Caki2 (cell line): Measurements from ENCODE around the gene MYBPC3. TPM values are rescaled to one million over a fixed set of nuclear protein-coding genes. Genes with fewer than 3 reads are reported as not detected.

Experiments
- DNase-seq: peaks from one replicate; pipeline ENCODE4 v3.0.0-alpha.2; 2015; ENCODE audit warnings: low read depth
- in situ Hi-C: cut with HindIII; loops from 2 replicates; pipeline ENCODE4 v1.10.0; 2016; ENCODE audit warnings: low sequenced_read_pairs, low pct_unique_long_range_greater_than_20kb, mixed read lengths
- total RNA-seq: library from RNA; depleted of rRNA; stranded (reverse); fragments of >200 nt; shearing (Covaris generic); gene quantifications from 2 replicates; pipeline ENCODE4 v1.2.3, GENCODE V29; 2014; ENCODE audit warnings: low replicate concordance; rRNA removed

The MYBPC3 gene
- not detected in 2 replicates for total RNA-seq

- DNase-seq: no peak
- in situ Hi-C loops: no loop called here
Observed at GRCh38 chr11:47352556-47352955, at the start of gene MYBPC3. Gene MYBPC3, minus strand, starts transcription at chr11:47352702. Its CDS starts 55 bp downstream, at chr11:47352647.

GRCh38 chr11:47400768-47401279 lies 48.3 kb upstream of the MYBPC3 start:
- in situ Hi-C loops: no loop called here
- DNase-seq: no peak

GRCh38 chr11:47399860-47400767 lies 47.6 kb upstream of the MYBPC3 start:
- no peak for DNase-seq
- in situ Hi-C loops: no loop called here

- in situ Hi-C loops: no loop called here
Observed at GRCh38 chr11:47398551-47398950, 46.0 kb upstream of the MYBPC3 start.

GRCh38 chr11:47398011-47398410 lies 45.5 kb upstream of the MYBPC3 start:
- no peak for DNase-seq
- in situ Hi-C loops: no loop called here

More at GRCh38 chr11:47398551-47398950, 46.0 kb upstream of the MYBPC3 start:
- DNase-seq: no peak

GRCh38 chr11:47396049-47396320 lies 43.5 kb upstream of the MYBPC3 start:
- no peak for DNase-seq
- in situ Hi-C loops: no loop called here

- DNase-seq: no peak
- in situ Hi-C loops: no loop called here
Observed at GRCh38 chr11:47395223-47396048, 42.9 kb upstream of the MYBPC3 start.

- in situ Hi-C loops: no loop called here
- no peak for DNase-seq
Observed at GRCh38 chr11:47394322-47395222, 42.1 kb upstream of the MYBPC3 start.

- no peak for DNase-seq
- in situ Hi-C loops: no loop called here
Observed at GRCh38 chr11:47394050-47394321, 41.5 kb upstream of the MYBPC3 start.

- no peak for DNase-seq
- in situ Hi-C loops: no loop called here
Observed at GRCh38 chr11:47393163-47394049, 40.9 kb upstream of the MYBPC3 start.

- in situ Hi-C loops: no loop called here
- no peak for DNase-seq
Observed at GRCh38 chr11:47392546-47393162, 40.2 kb upstream of the MYBPC3 start.

- no peak for DNase-seq
Observed at GRCh38 chr11:47391711-47392432, 39.4 kb upstream of the MYBPC3 start.

GRCh38 chr11:47391077-47391583 lies 38.6 kb upstream of the MYBPC3 start:
- no peak for DNase-seq
- in situ Hi-C loops: no loop called here

More at GRCh38 chr11:47391711-47392432, 39.4 kb upstream of the MYBPC3 start:
- in situ Hi-C loops: no loop called here

GRCh38 chr11:47390422-47390760 lies 37.9 kb upstream of the MYBPC3 start:
- DNase-seq: no peak
- in situ Hi-C loops: no loop called here

GRCh38 chr11:47389577-47390421 lies 37.3 kb upstream of the MYBPC3 start:
- no peak for DNase-seq
- in situ Hi-C loops: no loop called here
